GM12892 (cell line): ENCODE data around the gene COG7.

Experiments used
- POLR2A ChIP-seq: IDR thresholded peaks from 2 replicates; pipeline ENCODE4 v1.6.1; 2011; ENCODE audit warnings: low read depth, low read length, control low read depth
- POLR2AphosphoS5 ChIP-seq: IDR thresholded peaks from 2 replicates; pipeline ENCODE4 v1.6.1; 2011; ENCODE audit warnings: low read depth, low read length, control low read depth

DNA sequence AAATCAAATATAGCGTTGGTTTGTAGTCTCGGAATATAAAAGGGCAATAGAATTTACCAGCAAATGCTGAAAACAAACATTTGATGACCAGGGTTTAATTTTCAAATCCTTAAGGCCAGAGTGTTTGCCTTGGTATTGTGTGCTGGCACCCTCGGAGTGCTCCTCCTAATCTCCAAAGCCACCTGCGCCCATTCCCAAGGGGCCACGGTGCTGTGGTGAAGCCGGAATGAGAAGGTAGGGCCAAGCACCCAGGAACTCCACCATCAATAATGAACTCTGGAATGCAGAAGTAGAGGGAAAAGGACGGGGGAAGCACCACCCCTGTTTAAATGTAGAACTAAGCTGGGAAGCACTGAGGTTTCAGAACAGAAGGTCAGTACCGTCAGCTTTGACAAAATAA lies 51.9 kb downstream of the COG7 start:
- TF ChIP-seq POLR2A (no peak), POLR2AphosphoS5 (no peak)
